ENCODE results near the gene CCDC88A.
"Not testable (repeated sequence)": the region's sequence is repeated elsewhere in the genome, so short reads cannot be mapped to it uniquely, and the experiment has no call there.

Gene CCDC88A

DNA sequence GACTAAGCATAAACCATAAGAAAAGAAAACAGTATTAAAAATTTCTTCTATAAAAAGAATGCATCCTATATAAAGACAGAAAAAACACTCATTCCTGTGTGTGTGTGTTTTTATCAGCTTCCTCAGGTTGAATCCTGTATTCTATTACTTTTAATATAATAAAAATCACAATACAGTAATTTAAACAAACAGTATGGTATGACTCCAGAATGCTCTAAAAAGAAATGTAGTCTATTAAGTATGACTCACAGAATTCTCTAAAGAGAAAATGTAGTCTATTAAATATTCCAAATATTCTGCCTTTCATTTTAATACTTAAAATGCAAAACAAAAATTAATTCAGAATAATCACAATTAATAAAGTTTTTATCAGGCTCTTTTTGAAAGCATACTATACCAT lies 19.8 kb downstream of the CCDC88A start:
- H3K4me3 ChIP-seq (ENCODE audit: low read depth, low read length), result no peak overlapping the region

DNA sequence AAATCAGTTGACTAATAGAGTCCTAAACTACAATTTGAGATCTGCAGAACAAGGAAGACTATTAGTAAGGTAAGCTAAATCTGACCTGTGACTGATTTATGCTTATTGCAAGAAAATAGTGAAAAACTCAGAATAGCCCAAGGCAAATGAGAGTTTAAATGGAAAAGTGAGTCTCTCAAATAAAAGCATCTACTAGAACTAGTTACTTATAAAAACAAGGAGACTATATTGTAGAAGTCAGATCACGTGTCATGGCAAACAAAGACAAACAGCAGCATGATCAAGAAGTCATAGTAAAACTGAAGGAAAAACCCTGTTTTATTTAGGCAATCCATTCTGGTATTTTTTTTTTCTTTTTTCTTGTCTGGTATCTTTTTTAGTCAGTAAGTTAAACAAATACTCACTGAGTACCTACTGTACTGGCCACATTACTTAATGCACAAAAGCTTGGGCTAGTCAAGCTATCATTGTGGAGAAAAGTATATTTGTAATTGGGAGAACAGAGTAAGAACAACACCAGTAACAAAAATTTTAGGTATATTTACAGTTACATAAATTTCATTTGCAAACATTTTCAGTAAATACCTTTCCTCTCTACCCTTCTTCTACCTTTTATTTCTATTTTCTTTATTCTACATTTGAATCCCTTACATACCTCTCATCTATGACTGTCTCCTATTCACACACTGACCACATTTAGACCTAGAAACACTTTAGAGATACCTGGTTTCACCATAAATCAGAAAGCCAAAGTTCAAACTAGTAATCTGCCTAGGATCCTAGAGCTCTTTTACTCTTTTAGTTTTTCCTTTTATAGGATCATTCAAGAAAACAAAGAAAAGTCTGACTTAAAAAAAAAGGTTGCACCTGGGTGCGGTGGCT lies 23.7 kb downstream of the CCDC88A start:
- TF ChIP-seq, protein P1, sequence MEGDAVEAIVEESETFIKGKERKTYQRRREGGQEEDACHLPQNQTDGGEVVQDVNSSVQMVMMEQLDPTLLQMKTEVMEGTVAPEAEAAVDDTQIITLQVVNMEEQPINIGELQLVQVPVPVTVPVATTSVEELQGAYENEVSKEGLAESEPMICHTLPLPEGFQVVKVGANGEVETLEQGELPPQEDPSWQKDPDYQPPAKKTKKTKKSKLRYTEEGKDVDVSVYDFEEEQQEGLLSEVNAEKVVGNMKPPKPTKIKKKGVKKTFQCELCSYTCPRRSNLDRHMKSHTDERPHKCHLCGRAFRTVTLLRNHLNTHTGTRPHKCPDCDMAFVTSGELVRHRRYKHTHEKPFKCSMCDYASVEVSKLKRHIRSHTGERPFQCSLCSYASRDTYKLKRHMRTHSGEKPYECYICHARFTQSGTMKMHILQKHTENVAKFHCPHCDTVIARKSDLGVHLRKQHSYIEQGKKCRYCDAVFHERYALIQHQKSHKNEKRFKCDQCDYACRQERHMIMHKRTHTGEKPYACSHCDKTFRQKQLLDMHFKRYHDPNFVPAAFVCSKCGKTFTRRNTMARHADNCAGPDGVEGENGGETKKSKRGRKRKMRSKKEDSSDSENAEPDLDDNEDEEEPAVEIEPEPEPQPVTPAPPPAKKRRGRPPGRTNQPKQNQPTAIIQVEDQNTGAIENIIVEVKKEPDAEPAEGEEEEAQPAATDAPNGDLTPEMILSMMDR (IDR thresholded peaks at IDR 0.05; ENCODE audit: low read depth, low read length), result no peak
- H3K4me3 ChIP-seq (ENCODE audit: low read depth, low read length), result no peak overlapping the region

More for the DNA sequence above, 19.8 kb downstream of the CCDC88A start:
- TF ChIP-seq, protein P1 (IDR thresholded peaks at IDR 0.05; ENCODE audit: low read depth, low read length), result no peak

- no peak overlapping the region for H3K4me3 ChIP-seq (ENCODE audit: low read depth, low read length)
- TF ChIP-seq, protein P1 (IDR thresholded peaks at IDR 0.05; ENCODE audit: low read depth, low read length), result no peak
These were observed 27.9 kb downstream of the CCDC88A start for GRCh38 chr2:55391615-55392242.

- TF ChIP-seq, protein P1 (IDR thresholded peaks at IDR 0.05; ENCODE audit: low read depth, low read length), result no peak
These were observed 28.5 kb downstream of the CCDC88A start for GRCh38 chr2:55391155-55391554.

DNA sequence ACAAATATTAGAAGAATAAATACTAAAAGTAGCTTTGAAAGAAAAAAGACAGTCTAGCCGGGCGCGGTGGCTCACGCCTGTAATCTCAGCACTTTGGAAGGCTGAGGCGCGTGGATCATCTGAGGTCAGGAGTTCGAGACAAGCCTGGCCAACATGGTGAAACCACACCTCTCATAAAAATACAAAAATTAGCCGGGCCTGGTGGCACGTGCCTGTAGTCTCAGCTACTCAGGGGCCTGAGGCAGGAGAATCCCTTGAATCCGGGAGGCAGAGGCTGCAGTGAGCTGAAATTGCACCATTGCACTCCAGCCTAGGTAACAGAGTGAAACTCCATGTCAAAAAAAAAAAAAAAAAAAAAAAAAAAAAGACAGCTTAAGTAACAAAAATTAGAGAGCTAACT lies 34.1 kb downstream of the CCDC88A start:
- not testable (repeated sequence) for H3K4me3 ChIP-seq (ENCODE audit: low read depth, low read length)

More at GRCh38 chr2:55391155-55391554, 28.5 kb downstream of the CCDC88A start:
- no peak overlapping the region for H3K4me3 ChIP-seq (ENCODE audit: low read depth, low read length)

DNA sequence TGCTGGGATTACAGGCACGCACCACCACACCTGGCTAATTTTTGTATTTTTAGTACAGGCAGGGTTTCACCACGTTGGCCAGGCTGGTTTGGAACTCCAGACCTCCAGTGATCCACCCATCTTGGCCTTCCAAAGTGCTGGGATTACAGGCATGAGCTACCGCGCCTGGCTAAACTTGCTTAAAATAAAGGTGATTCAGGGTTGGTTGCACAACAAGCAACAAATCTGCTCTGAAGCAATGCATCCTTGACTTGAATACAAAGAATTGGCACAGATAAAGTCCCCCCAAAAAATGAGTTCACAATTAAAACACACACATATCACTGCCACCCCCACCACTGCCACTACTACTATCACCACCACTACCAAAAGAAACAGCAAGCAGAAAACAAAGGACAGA lies 34.9 kb downstream of the CCDC88A start:
- TF ChIP-seq, protein P1 (IDR thresholded peaks at IDR 0.05; ENCODE audit: low read depth, low read length), result no peak
- H3K4me3 ChIP-seq (ENCODE audit: low read depth, low read length), result no peak overlapping the region

DNA sequence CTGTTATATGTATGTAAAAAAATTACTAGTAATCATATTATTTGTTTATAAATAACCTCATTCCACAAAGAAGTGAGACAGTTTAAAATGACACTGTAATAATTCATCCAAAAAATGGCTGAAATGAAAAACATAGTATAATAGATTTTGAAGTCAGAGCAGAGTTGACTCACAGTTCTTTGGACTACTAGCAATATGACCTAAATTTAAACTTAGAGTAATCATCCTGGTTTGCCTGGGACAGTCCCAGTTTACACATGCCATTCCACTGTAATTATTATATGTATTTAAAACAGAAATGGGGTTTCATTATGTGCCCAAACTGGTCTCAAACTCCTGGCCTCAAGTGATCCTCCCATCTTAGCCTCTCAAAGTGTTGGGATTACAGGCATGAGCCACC lies 48.3 kb downstream of the CCDC88A start:
- TF ChIP-seq, protein P1 (IDR thresholded peaks at IDR 0.05; ENCODE audit: low read depth, low read length), result no peak
- no peak overlapping the region for H3K4me3 ChIP-seq (ENCODE audit: low read depth, low read length)

Measured in WI38 (cell line).